Colonic mucosa (tissue), 4 donors: ENCODE measurements around the gene PRDM1. TPM values are rescaled to one million over a fixed set of nuclear protein-coding genes. Genes with fewer than 3 reads are reported as not detected.

ENCODE experiments used
- DNase-seq: peaks from one replicate; pipeline ENCODE4 v3.0.0-alpha.2; 2020
- H3K27ac ChIP-seq: fragments of 200-600 bp; one replicate; pipeline ENCODE4 v1.8.0; 2021
- H3K27me3 ChIP-seq: fragments of 200-600 bp; one replicate; pipeline ENCODE4 v1.8.0; 2021
- H3K36me3 ChIP-seq: fragments of 200-600 bp; one replicate; pipeline ENCODE4 v1.8.0; 2021
- H3K4me1 ChIP-seq: fragments of 200-600 bp; one replicate; pipeline ENCODE4 v1.8.0; 2021; ENCODE audit warnings: mild to moderate bottlenecking
- H3K4me3 ChIP-seq: fragments of 200-600 bp; one replicate; pipeline ENCODE4 v1.8.0; 2021
- H3K9ac ChIP-seq, 2 donors: one replicate each; pipeline ENCODE4 v1.7.0; 2013; ENCODE audit warnings: control low read depth in 2 of 2, low read depth in 2 of 2, low read length in 2 of 2
- H3K9me3 ChIP-seq: fragments of 200-600 bp; one replicate; pipeline ENCODE4 v1.8.0; 2021
- intact Hi-C: fragments of 100-400 bp; cut with DNase I; formaldehyde crosslinking; loops from one replicate; pipeline ENCODE4 v1.14.1; 2022
- total RNA-seq, 2 donors: library from RNA; stranded (reverse); fragmentation: NEBNext Ultra II Directional in 1 of 2; extraction: Animal tissue kit (Norgen Biotek cat#: 25700) in 1 of 2; gene quantifications; one replicate each; pipeline ENCODE4 v1.2.1, GENCODE V29; 2021
- TF ChIP-seq, protein P1 (sequence below): fragments of 200-600 bp; IDR thresholded peaks from one replicate; pipeline ENCODE4 v1.8.0; 2022; ENCODE audit warnings: antibody characterized with exemption, mild to moderate bottlenecking
- donor health status: healthy.
- donor health status: DM: no; HTN: no; CAD: no.
- donor health status: DM: no; HTN: no; CAD: no.

The PRDM1 gene
- total RNA-seq, 2 donors from 2014 or later: 7.2 to 17.6 TPM

DNA sequence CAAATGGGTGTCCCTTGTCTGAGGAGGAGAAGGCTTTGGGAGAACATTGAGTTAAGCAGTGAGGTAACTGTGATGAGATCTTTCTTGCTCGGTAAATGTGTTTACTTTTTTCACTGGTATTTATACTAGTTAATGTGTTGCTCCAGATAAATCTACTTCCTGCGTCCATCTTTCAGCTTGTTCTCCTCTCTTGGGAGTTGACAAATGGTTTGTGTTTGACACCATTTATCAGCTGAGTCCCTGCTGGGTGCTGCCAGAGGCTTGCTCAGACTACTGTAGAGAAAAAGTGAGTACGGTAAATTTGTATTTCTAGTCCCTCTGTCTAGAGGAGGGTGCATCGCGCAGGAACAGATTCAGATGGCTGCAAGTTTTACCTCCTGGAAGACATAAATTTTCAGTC is 8.3 kb upstream of the PRDM1 start:
- H3K36me3 ChIP-seq: no peaks in the 10 kb centered on the region
- H3K9me3 ChIP-seq: no peaks in the 10 kb centered on the region
- TF ChIP-seq, protein P1, sequence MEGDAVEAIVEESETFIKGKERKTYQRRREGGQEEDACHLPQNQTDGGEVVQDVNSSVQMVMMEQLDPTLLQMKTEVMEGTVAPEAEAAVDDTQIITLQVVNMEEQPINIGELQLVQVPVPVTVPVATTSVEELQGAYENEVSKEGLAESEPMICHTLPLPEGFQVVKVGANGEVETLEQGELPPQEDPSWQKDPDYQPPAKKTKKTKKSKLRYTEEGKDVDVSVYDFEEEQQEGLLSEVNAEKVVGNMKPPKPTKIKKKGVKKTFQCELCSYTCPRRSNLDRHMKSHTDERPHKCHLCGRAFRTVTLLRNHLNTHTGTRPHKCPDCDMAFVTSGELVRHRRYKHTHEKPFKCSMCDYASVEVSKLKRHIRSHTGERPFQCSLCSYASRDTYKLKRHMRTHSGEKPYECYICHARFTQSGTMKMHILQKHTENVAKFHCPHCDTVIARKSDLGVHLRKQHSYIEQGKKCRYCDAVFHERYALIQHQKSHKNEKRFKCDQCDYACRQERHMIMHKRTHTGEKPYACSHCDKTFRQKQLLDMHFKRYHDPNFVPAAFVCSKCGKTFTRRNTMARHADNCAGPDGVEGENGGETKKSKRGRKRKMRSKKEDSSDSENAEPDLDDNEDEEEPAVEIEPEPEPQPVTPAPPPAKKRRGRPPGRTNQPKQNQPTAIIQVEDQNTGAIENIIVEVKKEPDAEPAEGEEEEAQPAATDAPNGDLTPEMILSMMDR: no peak
- H3K9ac ChIP-seq: no peak overlapping the region
- H3K4me3 ChIP-seq: no peak overlapping the region
- no peaks in the 10 kb centered on the region for H3K27me3 ChIP-seq
- H3K27ac ChIP-seq: no peak overlapping the region
- DNase-seq: no peak
- H3K4me1 ChIP-seq: no peaks in the 10 kb centered on the region
- intact Hi-C loops: no loop called here

DNA sequence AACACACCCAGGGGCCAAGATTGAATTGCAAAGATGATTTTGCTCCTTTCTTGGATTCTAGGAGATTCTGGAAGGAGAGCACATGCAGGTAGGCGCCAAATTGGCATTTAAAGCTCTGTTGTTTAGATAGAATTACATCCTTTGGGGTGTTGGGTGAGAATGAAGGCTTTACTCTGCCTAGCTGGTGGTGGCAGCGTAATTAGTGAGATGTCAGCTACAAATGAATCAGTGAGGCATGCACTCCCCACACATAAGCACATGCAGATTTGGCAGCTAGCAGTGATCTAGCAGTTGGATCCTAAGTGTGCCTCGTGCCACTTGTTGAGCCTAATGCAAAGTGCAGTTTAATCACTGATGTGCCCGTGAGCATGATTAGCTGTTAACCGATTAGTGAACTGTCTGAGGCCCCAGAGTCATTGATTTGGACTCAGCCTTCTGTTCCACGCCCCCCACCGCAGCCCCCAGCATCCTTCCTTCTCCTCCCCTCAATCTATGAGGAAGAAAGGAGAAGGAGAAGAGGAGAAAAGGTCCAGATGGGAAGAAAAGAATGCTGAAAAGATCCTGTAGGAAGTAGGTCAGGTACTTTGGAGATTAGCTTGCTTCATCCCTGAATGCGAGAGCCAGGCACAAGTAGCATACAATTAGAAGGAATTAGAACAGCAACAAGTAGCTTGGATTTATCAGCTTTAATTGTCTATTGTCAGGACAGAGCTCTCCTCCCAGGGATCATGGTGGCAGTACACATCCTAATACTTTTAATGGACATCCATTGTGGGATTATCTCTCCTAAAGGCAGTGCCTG is 6.0 kb upstream of the PRDM1 start:
- H3K4me3 ChIP-seq: no peak overlapping the region
- no peaks in the 10 kb centered on the region for H3K36me3 ChIP-seq
- H3K9ac ChIP-seq: no peak overlapping the region
- no peak for DNase-seq
- no peaks in the 10 kb centered on the region for H3K4me1 ChIP-seq
- no peak overlapping the region for H3K27ac ChIP-seq
- no peaks in the 10 kb centered on the region for H3K9me3 ChIP-seq
- intact Hi-C loops: loop anchor here (10.0 kb wide), 1 partner anchor 595 kb away; no protein-coding TSS in a partner anchor
- TF ChIP-seq, protein P1: no peak
- H3K27me3 ChIP-seq: no peaks in the 10 kb centered on the region

DNA sequence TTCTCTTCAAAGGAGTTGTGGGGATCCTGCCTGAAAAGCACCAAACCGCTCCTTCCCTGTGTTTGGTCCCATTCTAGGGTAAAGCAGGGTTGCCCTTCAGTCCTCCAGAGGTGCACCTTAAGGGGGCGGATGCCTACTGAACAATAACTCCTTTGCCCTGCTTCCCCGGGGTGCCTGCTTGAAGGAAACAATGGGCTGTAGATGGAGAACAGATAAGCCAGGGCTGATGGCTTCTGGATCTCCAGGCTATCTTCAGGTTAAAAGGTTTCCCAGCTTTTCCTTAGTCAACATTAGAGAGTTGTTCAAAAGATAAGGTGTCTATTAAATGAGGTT is 5.4 kb upstream of the PRDM1 start:
- intact Hi-C loops: loop anchor here (10.0 kb wide), 1 partner anchor 596 kb away; no protein-coding TSS in a partner anchor
- no peaks in the 10 kb centered on the region for H3K4me1 ChIP-seq
- no peaks in the 10 kb centered on the region for H3K36me3 ChIP-seq
- H3K9me3 ChIP-seq: no peaks in the 10 kb centered on the region
- TF ChIP-seq, protein P1: no peak
- no peak overlapping the region for H3K4me3 ChIP-seq
- no peaks in the 10 kb centered on the region for H3K27me3 ChIP-seq
- DNase-seq: no peak
- no peak overlapping the region for H3K27ac ChIP-seq
- H3K9ac ChIP-seq: no peak overlapping the region

DNA sequence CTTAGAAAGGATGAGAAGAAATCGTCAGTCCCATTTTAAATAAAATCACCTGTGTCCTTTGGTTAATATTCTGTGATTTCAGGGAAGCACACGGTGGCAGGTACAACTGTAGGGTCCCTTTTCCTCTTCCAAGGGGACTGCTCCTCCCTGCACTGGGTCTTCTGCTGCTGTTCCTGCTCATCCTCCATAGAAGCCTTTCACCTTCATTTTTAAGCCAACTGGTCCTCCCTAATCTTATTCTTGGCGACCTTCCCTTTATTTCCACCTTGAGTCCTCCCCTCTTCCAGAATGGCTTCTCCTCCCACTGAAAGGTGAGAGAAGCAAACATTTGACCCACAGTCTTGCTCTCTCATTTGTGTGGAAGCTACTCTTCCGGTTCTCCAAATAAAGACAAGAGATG is 4.4 kb upstream of the PRDM1 start:
- Histone ChIP-seq H3K9me3 (no peaks in the 10 kb centered on the region), H3K27me3 (no peaks in the 10 kb centered on the region), H3K4me3 (no peak overlapping the region), H3K9ac (no peak overlapping the region), H3K36me3 (no peaks in the 10 kb centered on the region), H3K4me1 (peaks cover 2% of the 10 kb centered on the region), H3K27ac (no peak overlapping the region)
- intact Hi-C loops: loop anchor here (10.0 kb wide), 1 partner anchor 597 kb away; no protein-coding TSS in a partner anchor
- no peak for DNase-seq
- TF ChIP-seq, protein P1: no peak

DNA sequence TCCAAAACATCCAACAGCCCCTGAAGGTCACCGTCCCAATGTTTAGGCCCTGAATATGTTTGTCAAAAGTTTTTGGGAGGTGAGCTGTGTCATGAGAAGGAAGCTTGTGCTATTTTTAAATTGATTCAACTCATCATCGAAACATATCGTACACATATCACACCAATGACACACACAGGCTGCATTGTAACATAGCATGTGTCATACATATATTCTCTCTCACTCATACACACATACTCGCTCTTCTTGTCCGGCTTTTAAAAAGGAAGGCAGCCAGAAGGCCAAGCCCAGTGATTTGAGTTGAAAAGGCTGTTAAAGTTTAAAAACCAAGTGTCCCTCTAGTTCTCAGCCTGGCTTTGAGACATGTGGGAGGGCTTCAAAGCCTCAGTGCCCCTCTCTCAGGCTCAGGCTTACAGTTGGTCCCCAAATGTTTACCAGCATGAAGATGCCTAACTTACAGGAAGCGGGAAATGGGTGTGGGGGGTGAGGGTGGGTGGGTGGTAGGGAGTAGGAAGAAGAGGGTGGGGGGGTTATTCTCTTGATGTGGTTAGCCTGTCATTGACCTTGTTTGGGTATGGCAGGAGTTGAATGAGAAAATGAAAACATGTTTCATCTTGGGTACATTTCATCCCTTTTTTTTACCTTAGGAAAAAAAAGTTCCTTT is 3.3 kb upstream of the PRDM1 start:
- no peaks in the 10 kb centered on the region for H3K27me3 ChIP-seq
- no peak overlapping the region for H3K27ac ChIP-seq
- DNase-seq: no peak
- no peak overlapping the region for H3K4me3 ChIP-seq
- H3K4me1 ChIP-seq: peaks cover 5% of the 10 kb centered on the region
- H3K9me3 ChIP-seq: no peaks in the 10 kb centered on the region
- no peak overlapping the region for H3K9ac ChIP-seq
- intact Hi-C loops: loop anchor here (10.0 kb wide), 1 partner anchor 598 kb away; no protein-coding TSS in a partner anchor
- H3K36me3 ChIP-seq: no peaks in the 10 kb centered on the region
- TF ChIP-seq, protein P1: no peak
